Measurements from ENCODE around the gene LRRC1.

LRRC1 gene

DNA sequence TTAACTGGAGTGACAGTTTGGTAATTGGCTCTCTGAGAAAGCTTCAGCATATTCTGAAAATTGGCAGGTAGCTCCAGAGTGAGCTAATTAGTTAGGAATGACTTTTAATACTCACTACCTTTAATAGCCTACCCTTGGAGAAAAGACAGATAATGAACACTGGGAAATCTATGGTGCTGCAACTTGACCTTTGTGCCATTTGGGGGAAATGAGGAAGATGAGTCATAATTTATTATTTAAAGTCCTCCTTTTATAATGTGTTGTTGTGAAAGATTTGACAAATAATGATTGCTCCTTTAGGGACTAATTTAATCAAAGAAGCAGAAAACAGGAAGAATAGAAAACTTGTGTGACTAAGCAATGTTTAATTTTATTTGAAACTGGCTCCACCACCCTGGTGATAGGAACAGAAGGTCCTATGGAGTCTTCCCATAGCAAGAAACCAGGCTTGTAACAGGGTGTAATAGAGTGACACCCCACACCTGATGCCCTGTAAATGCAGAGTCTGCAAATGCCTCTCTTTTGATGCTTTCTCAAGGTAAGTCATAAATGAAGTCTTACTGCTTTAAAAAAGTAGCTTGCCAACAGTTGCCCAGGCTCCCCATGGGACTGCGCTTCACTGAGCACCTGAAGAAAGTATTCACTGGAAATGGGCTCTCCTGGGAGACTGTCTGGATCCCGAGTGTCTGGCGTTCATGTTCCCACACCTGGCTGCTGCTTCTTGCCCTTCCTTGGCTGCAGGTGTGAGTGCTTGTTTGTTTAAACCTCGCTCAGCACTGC, 134.4 kb downstream of the LRRC1 start:
- DNase-seq, result no peak

DNA sequence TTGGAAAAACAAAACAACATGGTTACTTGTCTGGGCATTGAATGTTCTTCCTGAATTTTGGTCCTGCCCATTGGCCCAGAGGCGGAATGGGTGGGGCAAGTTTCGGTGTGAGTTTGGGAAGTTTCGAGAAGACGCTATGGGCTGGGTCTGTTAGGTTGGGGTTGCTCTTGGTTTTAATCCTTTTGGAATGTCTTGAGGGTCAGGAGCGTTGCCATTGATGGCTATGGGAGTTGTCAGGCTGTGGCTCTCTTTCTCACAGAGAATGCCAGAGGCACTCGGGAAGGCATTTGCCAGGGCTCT, 135.0 kb downstream of the LRRC1 start:
- DNase-seq, result no peak

GRCh38 chr6:53930330-53930729, 135.5 kb downstream of the LRRC1 start:
- no peak for DNase-seq

DNA sequence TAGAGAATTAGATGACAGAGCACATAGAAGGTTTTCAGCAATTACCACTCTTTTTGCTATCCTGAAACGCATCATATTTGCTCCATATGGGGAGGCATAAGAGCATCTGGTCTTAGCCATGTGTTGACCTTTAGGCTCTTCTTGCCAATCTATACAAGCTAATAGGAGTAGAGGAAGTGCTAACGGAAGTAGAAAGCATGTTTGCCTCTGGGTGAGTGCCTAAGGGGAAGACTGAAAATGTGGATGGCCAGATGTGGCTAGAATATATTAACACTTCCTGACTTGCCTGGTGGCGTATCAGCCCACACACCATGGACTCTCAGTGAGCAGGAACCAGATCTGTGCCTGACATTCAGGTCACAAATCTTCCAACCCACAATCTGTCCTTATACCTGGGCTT, 136.3 kb downstream of the LRRC1 start:
- no peak for DNase-seq

GRCh38 chr6:53932516-53932915, 137.7 kb downstream of the LRRC1 start:
- no peak for DNase-seq

DNA sequence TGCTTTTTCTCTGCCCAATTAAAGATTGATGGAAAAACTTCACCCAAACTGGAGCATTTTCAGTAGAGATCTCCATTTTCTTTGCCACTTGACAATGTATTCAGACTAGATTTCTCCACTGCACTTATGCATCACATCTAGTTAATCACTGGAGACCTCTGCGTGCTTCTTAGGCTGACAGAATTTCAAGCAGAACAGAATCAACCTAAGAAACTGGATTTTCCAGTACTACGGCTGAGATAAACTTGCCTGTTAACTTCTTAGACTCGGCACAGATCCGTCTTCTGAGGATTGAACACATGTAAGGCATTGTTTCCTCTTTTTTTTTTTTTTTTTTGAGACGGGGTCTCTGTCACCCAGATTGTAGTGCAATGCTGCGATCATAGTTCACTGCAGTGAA, 139.2 kb downstream of the LRRC1 start:
- peak; percentile 11 for DNase-seq

DNA sequence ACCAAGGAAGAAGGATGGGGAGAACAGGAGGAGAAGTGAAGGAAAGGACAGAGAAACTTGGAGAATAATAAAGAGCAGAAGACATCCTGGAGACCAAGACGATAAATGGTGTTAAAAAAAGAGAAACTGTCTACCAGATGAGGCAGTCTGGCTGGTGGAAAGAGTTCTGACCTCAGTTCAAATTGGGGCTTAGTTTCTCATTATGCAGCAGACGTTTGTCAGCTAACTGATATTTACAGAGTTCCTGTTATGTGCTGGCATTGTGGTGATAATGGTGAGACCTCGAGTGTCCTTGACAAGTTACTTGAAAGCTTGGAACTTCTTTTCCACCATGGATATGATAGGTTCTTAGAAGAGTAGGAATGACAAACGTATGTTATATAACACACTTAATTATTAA, 142.7 kb downstream of the LRRC1 start:
- no peak for DNase-seq

- no peak for DNase-seq
These were observed 144.0 kb downstream of the LRRC1 start for GRCh38 chr6:53938810-53939209.

DNA sequence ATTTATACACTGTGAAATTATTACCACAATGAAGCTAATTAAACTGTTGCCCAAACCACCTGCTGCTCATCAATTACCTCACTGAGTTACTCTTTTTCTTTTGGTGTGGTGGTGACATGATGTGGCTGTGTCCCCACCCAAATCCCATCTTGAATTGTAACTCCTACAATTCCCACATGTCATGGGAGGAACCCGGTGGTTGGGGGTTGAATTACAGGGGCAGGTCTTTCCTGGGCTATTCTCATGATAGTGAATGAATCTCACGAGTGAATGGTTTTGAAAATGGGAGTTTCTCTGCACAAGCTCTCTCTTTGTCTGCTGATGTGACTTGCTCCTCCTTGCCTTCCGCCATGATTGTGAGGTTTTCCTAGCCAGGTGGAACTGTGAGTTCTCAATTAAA, 145.0 kb downstream of the LRRC1 start:
- DNase-seq, result no peak

DNA sequence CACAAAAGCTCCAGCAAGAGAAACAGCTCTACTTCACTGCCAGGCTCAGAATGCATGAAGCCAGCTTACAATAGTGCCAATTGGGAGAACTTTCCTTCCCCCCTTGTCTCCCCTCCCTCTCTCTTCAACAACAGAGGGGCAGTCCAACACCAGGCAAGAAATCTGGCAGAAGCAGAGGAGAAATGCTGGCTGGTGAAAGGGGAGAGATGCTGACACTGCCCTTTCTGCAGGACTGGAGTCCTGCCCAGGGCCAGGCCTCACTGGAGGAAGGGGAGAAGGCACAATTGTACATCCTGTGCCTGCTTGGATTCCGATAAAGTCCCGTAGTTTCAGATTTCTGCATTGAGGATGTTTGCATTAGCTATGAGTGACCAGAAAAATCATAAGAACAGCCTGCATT, 148.6 kb downstream of the LRRC1 start:
- DNase-seq, result no peak

GRCh38 chr6:53944091-53944490, 149.3 kb downstream of the LRRC1 start:
- DNase-seq, result no peak

GRCh38 chr6:53944543-53944942, 149.7 kb downstream of the LRRC1 start:
- no peak for DNase-seq

GRCh38 chr6:53945765-53946407, 151.1 kb downstream of the LRRC1 start:
- no peak for DNase-seq

- no peak for DNase-seq
These were observed 153.0 kb downstream of the LRRC1 start for GRCh38 chr6:53947780-53948179.

DNA sequence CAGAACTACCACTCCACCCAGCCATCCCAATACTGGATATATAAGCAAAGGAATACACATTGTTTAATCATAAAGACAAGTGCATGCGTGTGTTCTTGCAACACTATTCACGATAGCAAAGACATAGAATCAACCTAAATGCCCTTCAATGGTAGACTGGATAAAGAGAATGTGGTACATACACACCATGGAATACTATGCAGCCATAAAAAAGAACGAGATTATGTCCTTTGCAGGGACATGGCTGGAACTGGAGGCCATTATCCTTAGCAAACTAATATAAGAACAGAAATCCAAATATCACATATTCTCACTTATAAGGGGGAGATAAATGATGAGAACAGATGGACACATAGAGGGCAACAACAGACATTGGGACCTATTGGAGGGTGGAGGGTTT, 156.6 kb downstream of the LRRC1 start:
- no peak for DNase-seq

DNA sequence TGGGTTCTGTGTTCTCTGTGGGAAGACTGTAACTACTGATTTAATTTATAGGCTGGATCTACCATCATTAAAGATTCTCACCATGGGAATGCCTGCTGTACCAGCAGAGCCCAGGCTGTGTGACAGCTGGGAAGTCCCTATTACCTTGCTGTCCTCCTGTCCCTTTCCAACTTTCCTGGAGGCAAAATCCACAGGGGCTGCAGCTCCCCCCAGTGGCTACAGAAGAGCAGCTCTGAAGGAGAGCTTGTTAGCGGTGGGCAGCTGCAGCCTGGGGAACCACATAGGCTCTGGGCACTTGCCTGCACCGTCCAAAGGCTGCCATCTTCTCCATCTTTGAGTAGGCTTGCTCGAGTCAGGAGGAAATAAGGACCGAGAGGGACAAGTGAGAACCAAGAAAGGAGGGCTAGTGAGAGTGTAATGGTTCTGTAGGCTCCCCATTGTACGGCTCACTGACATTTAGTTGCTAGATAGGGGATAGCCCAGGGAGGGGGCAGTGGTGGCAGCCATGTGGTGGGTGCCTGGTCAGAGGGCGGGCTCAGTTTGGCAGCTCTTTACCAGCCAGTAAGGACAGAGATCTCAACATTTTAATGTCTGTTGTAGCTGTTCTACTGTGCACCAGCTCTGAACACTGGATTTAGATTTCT, 161.4 kb downstream of the LRRC1 start:
- DNase-seq, result peak; percentile 70

DNA sequence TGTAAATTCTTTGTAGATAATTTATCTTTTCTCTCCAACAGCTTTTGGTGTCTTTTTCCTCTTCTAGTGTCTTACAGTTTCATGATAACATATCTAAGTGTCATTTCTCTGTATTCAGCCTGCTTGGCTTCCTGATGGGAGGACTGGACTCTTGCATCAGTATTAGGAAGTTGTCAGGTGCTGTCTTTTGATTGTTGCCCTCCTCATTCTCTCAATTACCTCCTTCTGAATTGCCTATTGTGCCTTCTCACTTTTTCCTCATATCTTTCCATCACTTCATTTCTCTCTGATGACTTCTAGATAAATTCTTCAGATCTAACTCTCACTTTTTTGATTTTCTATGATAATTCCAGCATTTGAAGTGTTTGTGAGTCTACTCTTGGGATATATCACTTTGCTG, 162.0 kb downstream of the LRRC1 start:
- no peak for DNase-seq

- no peak for DNase-seq
These were observed 164.9 kb downstream of the LRRC1 start for GRCh38 chr6:53959717-53960116.

DNA sequence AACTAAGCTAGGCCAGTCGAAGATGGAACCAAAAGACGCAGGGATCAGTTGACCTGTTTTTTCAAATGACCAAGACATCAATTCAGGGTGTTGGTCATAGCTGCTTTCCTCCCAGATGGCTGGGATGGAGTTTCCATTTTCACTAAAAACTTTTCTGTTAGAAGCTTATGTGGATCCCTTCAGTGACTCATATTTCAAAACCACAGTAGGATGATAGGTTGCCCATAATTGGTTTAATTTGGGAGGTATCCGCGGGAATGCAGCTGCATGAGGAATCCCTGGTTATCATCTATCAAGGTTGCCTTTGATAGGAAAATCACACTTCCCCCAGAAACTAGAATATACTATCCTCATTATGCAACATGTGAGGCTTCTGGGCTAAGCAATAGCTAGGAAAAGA, 165.5 kb downstream of the LRRC1 start:
- DNase-seq, result no peak

GRCh38 chr6:53961679-53962370, 167.0 kb downstream of the LRRC1 start:
- peak; percentile 41 for DNase-seq

DNA sequence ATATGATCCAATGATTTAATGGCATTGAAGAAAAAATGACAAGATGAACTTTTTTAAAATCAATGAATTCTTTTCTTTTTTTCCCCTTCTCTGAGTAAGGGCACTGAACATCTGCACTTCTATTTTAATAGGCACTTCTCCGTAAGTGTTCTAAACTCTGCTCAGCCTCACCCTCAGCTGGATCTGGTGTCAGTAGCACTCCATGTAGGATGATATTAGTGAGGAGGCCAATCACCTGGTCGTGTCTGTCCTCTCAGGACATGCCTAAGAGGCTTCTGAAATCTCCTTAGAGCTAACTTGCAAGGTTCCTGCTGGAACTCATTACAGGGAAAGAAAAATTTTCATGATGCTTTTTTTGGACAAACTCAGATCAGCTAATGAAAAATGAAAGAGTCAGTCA, 167.8 kb downstream of the LRRC1 start:
- DNase-seq, result no peak

DNA sequence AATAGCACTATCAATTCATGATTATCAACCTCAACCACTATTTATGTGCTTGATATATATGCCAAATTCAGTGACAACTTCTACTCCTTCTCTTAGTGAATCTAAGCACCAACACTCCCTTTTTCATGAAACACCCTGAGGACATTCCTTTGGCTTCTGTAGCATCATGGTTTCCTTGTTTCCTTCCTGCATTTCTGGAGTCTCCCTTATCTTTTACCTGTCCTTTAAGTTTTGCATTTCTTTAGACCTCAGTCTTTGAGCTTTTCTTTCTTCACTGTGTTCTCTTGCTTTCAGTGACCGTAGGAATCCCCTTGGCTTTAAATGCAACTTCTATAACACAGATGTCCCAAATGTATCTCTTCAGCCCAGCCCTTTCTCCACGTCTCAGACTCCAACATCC, 172.6 kb downstream of the LRRC1 start:
- no peak for DNase-seq
